Measurements from ENCODE around the gene EGFR.

Gene EGFR

DNA sequence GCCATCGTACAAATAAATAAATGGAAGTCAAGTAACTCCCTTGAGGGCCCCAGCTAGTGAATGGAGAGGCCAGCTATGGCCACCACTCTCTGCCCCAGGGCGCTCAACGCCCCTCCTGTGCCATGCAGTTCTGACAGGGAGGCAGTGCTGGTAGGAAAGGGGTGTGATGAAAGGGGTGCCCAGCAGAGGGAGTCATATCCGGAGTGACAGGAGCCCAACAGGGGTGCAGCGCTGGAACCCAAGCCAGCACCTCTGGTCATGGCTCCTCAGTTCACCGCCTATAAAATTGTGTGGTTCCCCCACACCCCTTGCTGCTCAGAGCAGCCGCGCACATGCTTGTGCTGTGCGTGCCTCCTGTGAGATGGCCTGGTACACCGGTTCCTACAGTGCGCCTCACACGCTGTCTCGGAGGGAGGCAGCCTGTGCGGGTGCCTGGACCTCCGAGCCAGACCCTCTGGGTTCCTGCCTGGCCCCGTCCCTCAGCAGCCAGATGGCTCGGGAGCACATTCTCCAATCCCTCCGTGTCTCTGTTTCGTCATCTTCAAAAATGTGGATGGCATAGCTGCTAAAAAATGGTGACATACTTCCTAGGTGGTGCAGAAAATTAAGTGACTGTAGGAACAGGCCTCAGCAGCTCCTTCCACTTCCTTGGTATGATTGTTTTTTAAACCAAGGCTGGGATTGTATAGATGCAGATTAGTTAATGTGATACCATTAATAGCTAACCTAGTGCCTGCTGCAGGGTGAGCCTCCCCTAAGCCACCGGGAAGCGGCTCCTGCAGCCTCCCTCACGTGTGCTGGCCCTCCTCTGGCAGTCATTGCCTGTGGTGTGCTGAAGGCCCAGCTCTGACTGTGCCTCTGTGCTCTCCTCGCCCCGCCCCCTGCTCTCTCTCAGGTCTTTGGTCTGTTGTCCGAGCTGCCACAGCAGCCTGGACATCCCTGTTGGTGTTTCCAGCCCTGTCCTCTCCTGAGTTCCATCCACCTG, 125.8 kb downstream of the EGFR start:
- no peak for DNase-seq (ENCODE audit: low read depth, low spot score)

DNA sequence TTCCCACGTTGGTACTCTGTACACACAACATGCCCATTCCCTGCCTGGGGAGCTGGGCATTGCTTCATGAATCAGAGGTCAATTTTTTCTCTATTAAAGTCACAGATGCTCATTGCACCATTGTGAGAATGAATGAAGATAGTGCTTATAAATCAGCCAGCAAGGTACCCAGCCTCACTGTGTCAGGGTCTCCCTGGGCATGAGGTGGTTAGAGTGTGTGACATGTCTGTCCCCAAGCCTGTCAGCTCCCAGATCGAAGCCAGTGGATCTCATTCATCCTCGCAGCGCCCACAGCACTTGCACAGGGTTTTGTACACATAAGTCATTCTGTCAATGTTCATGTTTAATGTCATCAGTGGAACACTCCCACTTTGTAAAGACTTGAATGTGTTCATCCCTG, 126.8 kb downstream of the EGFR start:
- DNase-seq (ENCODE audit: low read depth, low spot score): no peak

DNA sequence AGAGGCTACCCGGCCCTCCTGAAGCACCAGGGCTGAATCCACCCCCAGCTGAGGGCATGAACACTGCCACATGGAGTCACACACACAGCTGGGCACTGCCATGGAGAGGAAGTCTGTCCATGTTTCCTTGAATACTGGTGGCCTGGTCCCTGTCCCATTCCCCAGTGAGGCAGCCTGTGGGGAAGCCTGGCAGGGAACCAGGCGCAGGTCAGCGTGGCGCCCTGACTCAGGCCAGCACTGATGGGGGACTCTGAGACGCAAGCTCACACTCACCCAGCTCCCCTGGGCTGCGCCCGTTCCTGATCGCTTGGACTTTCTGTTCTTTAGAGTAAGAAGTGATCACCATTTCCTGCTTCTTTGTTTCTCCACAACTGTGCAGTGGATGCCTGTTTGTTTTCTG, 128.3 kb downstream of the EGFR start:
- DNase-seq (ENCODE audit: low read depth, low spot score): no peak

GRCh38 chr7:55147736-55148135, 128.9 kb downstream of the EGFR start:
- no peak for DNase-seq (ENCODE audit: low read depth, low spot score)

- DNase-seq (ENCODE audit: low read depth, low spot score): no peak
These were observed 129.8 kb downstream of the EGFR start for GRCh38 chr7:55148571-55148970.

DNA sequence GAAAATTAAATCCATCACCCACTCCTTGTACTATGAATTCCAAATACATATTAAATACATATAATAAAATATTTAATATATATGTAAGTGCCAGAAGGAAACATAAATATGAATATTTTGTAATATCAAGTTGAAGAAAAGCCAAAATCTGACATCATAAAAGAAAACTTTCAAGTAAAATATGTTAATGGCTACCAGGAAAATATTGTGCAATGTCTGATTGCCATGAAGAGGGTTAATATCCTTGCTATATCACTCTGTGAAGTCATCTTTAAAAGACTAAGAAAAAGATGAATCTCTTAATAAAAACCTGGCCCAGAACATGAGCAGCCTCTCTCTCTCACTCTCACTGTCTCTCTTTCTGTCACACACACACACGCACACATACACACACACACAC, 130.2 kb downstream of the EGFR start:
- no peak for DNase-seq (ENCODE audit: low read depth, low spot score)

DNA sequence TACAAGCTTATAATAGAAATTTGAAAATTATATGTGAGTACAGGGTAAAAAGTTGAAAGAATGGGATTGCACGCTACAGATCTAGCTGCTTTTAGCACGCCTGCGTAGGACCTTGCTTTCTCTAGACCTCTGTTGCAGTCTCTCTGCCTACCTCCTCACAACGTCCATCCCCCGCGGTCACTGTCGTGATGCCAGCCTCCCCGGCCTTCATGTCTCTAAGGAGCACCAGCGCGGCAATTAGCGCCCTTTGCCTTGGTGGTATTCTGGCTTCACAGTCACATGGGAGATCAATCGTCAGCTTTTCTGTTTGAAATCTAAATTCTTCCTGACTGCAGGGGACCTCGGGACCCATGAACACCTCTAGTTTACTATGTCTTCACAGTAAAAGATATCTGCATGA, 131.3 kb downstream of the EGFR start:
- DNase-seq (ENCODE audit: low read depth, low spot score): no peak

DNA sequence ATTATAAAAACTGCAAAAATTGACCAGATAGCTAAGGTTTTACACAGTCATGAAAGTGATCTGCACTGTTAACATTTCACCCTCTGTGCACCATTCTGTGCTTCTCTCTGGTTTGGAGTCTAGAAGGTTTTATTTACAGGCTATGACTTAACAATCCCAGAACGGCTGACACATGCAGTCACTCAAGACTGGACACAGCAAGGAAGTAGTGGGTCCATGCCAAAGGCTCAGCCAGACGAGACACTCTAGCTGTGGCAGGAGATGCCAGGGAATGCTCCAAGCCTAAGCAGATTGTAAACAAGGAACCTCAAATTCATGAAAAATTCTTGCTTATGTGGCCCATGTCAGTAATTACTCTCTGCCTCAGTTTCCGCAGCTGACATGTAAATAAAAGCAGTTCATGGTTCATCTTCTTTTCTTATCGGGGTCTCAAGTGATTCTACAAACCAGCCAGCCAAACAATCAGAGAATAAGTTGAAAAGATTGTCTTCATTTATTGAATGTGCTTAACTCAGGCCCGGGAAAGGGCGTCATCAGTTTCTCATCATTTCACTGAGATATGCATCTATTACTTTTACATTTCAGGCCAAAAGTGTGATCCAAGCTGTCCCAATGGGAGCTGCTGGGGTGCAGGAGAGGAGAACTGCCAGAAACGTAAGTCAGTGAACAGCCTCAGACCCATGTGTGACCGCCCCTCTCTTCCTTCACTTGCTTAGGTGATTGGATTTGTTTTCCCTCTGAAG, 132.1 kb downstream of the EGFR start:
- no peak for DNase-seq (ENCODE audit: low read depth, low spot score)

DNA sequence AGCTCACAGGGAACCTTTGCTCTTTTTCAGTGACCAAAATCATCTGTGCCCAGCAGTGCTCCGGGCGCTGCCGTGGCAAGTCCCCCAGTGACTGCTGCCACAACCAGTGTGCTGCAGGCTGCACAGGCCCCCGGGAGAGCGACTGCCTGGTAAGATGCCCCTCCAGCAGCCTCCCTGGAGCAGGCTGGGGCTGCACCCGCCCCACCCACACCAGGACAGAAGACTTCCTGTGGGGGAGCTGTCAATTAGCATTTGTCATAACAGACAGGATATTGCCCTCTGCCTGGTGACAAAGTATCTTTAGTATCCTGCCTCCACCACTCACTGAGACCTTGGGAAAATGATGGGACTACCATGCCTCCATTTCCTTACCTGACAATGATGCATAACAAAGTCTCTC, 133.7 kb downstream of the EGFR start:
- DNase-seq (ENCODE audit: low read depth, low spot score): no peak

GRCh38 chr7:55154096-55154495, 135.3 kb downstream of the EGFR start:
- DNase-seq (ENCODE audit: low read depth, low spot score): no peak

GRCh38 chr7:55155351-55156117, 136.7 kb downstream of the EGFR start:
- no peak for DNase-seq (ENCODE audit: low read depth, low spot score)

GRCh38 chr7:55156919-55157763, 138.3 kb downstream of the EGFR start:
- DNase-seq (ENCODE audit: low read depth, low spot score): no peak

GRCh38 chr7:55157764-55158105, 138.9 kb downstream of the EGFR start:
- DNase-seq (ENCODE audit: low read depth, low spot score): no peak

GRCh38 chr7:55158541-55159382, 139.9 kb downstream of the EGFR start:
- DNase-seq (ENCODE audit: low read depth, low spot score): no peak

- DNase-seq (ENCODE audit: low read depth, low spot score): no peak
These were observed 141.7 kb downstream of the EGFR start for GRCh38 chr7:55160539-55160938.

GRCh38 chr7:55161154-55161687, 142.4 kb downstream of the EGFR start:
- no peak for DNase-seq (ENCODE audit: low read depth, low spot score)

DNA sequence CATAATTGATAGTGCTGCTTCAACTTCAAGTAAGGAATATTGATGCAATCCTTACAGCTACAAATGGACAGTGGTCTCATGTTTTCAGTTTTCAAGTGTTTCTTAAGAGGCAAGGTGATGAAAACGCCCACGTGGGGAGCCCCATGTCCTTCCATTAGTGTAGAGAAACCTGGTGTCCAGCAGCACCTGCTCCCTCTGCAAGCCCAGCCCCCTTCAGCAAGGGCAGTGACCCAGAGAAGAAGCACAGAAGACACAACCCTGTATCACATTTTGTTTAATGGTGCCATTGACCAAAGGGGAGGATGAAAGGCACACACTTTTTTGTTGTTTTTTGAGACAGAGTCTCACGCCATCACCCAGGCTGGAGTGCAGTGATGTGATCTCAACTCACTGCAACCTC, 143.7 kb downstream of the EGFR start:
- DNase-seq (ENCODE audit: low read depth, low spot score): no peak

GRCh38 chr7:55163733-55164132, 144.9 kb downstream of the EGFR start:
- DNase-seq (ENCODE audit: low read depth, low spot score): no peak

GRCh38 chr7:55164527-55164926, 145.7 kb downstream of the EGFR start:
- DNase-seq (ENCODE audit: low read depth, low spot score): no peak
